ENCODE results near the gene SSPN. TPM values are rescaled to one million over a fixed set of nuclear protein-coding genes. Genes with fewer than 3 reads are reported as not detected.

SSPN gene
- total RNA-seq, 1 experiment from 2014 or later: 0.17 TPM

DNA sequence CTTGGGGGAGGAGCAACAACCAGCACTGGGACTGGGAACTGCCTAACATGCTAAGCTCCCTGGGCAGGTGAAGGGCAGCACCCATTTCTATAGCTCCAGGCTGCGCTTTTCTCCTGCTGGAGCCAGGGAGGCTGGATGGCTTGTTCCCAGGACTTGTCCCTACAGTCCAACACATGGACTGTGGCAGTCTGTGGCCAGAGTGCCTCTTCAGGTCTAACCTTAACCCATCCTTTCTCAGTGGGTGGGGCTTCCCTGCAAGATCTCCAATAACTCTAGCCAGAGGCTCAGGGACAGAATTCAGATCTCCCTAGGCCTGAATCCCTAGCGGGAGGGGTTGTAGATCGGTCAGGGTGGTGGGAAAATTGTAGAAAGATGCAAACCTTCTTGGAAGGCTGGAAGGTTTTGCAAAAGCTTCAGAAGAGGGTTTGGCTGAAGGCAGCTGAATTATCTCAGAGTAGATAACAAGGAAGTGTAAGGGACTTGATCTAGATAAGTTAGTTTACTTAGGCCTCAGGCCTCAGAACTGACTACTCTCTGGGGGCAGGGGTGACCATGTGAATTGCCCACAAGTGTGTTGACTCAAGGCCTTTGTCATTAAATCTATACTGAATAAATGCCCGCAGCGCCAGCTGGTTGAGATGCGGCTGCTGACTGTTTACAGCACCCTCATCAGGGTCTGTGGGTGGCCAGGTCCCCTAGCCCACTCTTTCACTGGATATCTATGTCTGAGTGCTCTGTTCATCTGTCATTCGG lies 60.7 kb downstream of the SSPN start:
- no peaks in the 10 kb centered on the region for H3K36me3 ChIP-seq (ENCODE audit: control insufficient read depth in 1 of 2, insufficient read depth in 2 of 2, low read length in 2 of 2)
- no peaks in the 10 kb centered on the region for H3K4me1 ChIP-seq (ENCODE audit: control insufficient read depth in 1 of 2, insufficient read depth in 2 of 2, low read length in 2 of 2)
- H3K4me3 ChIP-seq (replicated peaks in 1 of 2; ENCODE audit: low read depth in 1 of 2, low read length in 2 of 2): no peak overlapping the region
- BruUV-seq (replicated peaks): no TSS peak
- no peak overlapping the region for H3K27ac ChIP-seq (ENCODE audit: low read depth, low read length)
- H3K27me3 ChIP-seq (ENCODE audit: insufficient read depth, low read length): no peaks in the 10 kb centered on the region
- H4K20me1 ChIP-seq (ENCODE audit: insufficient read depth): no peaks in the 10 kb centered on the region
- CTCF ChIA-PET: no interaction called here
- intact Hi-C loops (cut with micrococcal nuclease): no loop called here
- no peak overlapping the region for H2AFZ ChIP-seq (ENCODE audit: low read depth, low read length, poor library complexity, severe bottlenecking)
- no peaks in the 10 kb centered on the region for H3K9me2 ChIP-seq (ENCODE audit: insufficient read depth)
- H3K4me2 ChIP-seq (ENCODE audit: low read length): no peak overlapping the region
- TF ChIP-seq ZFX (IDR thresholded peaks at IDR 0.05) (no peak), EZH2 (IDR thresholded peaks at IDR 0.05) (no peak), SP1 (IDR thresholded peaks at IDR 0.05; ENCODE audit: low read depth) (no peak), RAD21 (IDR thresholded peaks at IDR 0.05; ENCODE audit: low read depth) (no peak), ELF1 (IDR thresholded peaks at IDR 0.05; ENCODE audit: borderline replicate concordance, low read depth) (no peak)
- POLR2A ChIA-PET: no interaction called here
- RAD21 ChIA-PET (ENCODE audit: low non-redundant PET in 1 of 2, low total read pairs in 2 of 2, uncharacterized antibody in 2 of 2, unreplicated experiment in 2 of 2): no interaction called here
- DNase-seq (ENCODE audit: low read depth, low spot score) (no peak), ATAC-seq (no peak)
- no peak overlapping the region for H3K9ac ChIP-seq (ENCODE audit: low read length)
- H3K9me3 ChIP-seq (ENCODE audit: control insufficient read depth in 1 of 2, insufficient read depth in 1 of 2, low read depth in 1 of 2, low read length in 2 of 2): no peaks in the 10 kb centered on the region
- H3K79me2 ChIP-seq (ENCODE audit: insufficient read depth, low read length): no peaks in the 10 kb centered on the region

DNA sequence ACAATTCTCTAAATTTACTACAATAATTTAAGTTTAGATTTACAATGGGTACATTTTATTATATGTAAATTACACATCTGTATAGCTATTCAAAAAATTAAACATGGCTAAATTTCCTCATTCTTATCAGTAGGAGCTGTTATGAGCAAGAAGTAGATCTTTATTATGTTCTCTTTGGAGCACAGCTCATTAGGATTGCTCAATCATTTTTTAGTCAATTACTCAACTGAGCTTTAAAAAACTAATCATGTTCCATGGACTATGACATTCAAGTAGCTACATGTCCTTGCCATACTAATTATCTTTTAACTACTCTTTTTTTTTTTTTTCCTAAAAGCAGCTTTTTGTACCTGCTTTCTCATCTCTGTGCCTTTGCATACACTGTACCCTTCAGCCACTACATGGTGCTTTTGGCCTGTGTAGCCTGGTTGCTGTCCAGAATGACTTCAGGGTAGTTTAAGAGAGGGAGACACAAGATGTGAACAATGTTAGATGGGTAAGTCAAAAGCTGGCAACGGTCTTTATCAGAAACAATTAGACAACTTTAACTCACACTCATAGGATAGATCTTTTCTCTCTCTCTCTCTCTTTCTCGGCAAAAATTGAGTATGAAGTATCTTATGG lies 69.0 kb downstream of the SSPN start:
- H3K79me2 ChIP-seq (ENCODE audit: insufficient read depth, low read length): no peaks in the 10 kb centered on the region
- no peak overlapping the region for H3K9ac ChIP-seq (ENCODE audit: low read length)
- no peaks in the 10 kb centered on the region for H3K9me3 ChIP-seq (ENCODE audit: control insufficient read depth in 1 of 2, insufficient read depth in 1 of 2, low read depth in 1 of 2, low read length in 2 of 2)
- no peak overlapping the region for H3K4me2 ChIP-seq (ENCODE audit: low read length)
- no peak overlapping the region for H2AFZ ChIP-seq (ENCODE audit: low read depth, low read length, poor library complexity, severe bottlenecking)
- H3K9me2 ChIP-seq (ENCODE audit: insufficient read depth): no peaks in the 10 kb centered on the region
- ChIA-PET POLR2A (no interaction called here), RAD21 (ENCODE audit: low non-redundant PET in 1 of 2, low total read pairs in 2 of 2, uncharacterized antibody in 2 of 2, unreplicated experiment in 2 of 2) (no interaction called here), CTCF (no interaction called here)
- no peaks in the 10 kb centered on the region for H3K27me3 ChIP-seq (ENCODE audit: insufficient read depth, low read length)
- H3K36me3 ChIP-seq (ENCODE audit: control insufficient read depth in 1 of 2, insufficient read depth in 2 of 2, low read length in 2 of 2): no peaks in the 10 kb centered on the region
- no TSS peak for BruUV-seq (replicated peaks)
- ATAC-seq (no peak), DNase-seq (ENCODE audit: low read depth, low spot score) (no peak)
- H3K27ac ChIP-seq (ENCODE audit: low read depth, low read length): no peak overlapping the region
- intact Hi-C loops (cut with micrococcal nuclease): no loop called here
- no peaks in the 10 kb centered on the region for H4K20me1 ChIP-seq (ENCODE audit: insufficient read depth)
- H3K4me1 ChIP-seq (ENCODE audit: control insufficient read depth in 1 of 2, insufficient read depth in 2 of 2, low read length in 2 of 2): no peaks in the 10 kb centered on the region
- H3K4me3 ChIP-seq (replicated peaks in 1 of 2; ENCODE audit: low read depth in 1 of 2, low read length in 2 of 2): no peak overlapping the region
- TF ChIP-seq SIN3A (IDR thresholded peaks at IDR 0.05; ENCODE audit: low read depth) (no peak), EGR1 (IDR thresholded peaks at IDR 0.05; ENCODE audit: low read depth) (no peak), YY1 (IDR thresholded peaks at IDR 0.05; ENCODE audit: extremely low read depth, insufficient replicate concordance, low read depth, low read length) (no peak), CBX3 (IDR thresholded peaks at IDR 0.05; ENCODE audit: low read depth) (no peak), JUND (IDR thresholded peaks at IDR 0.05) (no peak), ZFX (IDR thresholded peaks at IDR 0.05) (no peak), RAD21 (IDR thresholded peaks at IDR 0.05; ENCODE audit: low read depth) (no peak), EZH2 (IDR thresholded peaks at IDR 0.05) (no peak)
- TF ChIP-seq, protein P1, sequence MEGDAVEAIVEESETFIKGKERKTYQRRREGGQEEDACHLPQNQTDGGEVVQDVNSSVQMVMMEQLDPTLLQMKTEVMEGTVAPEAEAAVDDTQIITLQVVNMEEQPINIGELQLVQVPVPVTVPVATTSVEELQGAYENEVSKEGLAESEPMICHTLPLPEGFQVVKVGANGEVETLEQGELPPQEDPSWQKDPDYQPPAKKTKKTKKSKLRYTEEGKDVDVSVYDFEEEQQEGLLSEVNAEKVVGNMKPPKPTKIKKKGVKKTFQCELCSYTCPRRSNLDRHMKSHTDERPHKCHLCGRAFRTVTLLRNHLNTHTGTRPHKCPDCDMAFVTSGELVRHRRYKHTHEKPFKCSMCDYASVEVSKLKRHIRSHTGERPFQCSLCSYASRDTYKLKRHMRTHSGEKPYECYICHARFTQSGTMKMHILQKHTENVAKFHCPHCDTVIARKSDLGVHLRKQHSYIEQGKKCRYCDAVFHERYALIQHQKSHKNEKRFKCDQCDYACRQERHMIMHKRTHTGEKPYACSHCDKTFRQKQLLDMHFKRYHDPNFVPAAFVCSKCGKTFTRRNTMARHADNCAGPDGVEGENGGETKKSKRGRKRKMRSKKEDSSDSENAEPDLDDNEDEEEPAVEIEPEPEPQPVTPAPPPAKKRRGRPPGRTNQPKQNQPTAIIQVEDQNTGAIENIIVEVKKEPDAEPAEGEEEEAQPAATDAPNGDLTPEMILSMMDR (IDR thresholded peaks at IDR 0.05 in 2 of 3, conservative IDR thresholded peaks at IDR 0.05 in 1 of 3; ENCODE audit: borderline replicate concordance in 1 of 3, insufficient read depth in 1 of 3, low read depth in 2 of 3, low read length in 2 of 3): no peak; a peak in 1 of 6 replicates
- TF ChIP-seq, protein P2, sequence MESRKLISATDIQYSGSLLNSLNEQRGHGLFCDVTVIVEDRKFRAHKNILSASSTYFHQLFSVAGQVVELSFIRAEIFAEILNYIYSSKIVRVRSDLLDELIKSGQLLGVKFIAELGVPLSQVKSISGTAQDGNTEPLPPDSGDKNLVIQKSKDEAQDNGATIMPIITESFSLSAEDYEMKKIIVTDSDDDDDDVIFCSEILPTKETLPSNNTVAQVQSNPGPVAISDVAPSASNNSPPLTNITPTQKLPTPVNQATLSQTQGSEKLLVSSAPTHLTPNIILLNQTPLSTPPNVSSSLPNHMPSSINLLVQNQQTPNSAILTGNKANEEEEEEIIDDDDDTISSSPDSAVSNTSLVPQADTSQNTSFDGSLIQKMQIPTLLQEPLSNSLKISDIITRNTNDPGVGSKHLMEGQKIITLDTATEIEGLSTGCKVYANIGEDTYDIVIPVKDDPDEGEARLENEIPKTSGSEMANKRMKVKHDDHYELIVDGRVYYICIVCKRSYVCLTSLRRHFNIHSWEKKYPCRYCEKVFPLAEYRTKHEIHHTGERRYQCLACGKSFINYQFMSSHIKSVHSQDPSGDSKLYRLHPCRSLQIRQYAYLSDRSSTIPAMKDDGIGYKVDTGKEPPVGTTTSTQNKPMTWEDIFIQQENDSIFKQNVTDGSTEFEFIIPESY (IDR thresholded peaks at IDR 0.05; ENCODE audit: extremely low read depth, insufficient replicate concordance, low read length): no peak

All from HCT116 (cell line).